GM19324 (cell line): ENCODE data around the gene COBL.

ENCODE experiments used
- ATAC-seq: cut with Tn5 transposase; IDR thresholded peaks from one replicate; pipeline ENCODE4 v1.9.1; 2021; ENCODE audit warnings: mild to moderate bottlenecking, moderate library complexity; ENCODE audit not compliant: unreplicated experiment, low FRiP score

COBL gene

GRCh38 chr7:50982626-50983025 is 334.0 kb downstream of the COBL start:
- no peak for ATAC-seq

GRCh38 chr7:50981743-50982142 is 334.9 kb downstream of the COBL start:
- no peak for ATAC-seq

GRCh38 chr7:50980411-50980810 is 336.2 kb downstream of the COBL start:
- ATAC-seq = no peak

GRCh38 chr7:50978633-50979215 is 337.9 kb downstream of the COBL start:
- ATAC-seq = no peak

GRCh38 chr7:50977421-50977820 is 339.2 kb downstream of the COBL start:
- ATAC-seq = no peak

- ATAC-seq = no peak
Measured at GRCh38 chr7:50976064-50976463, 340.5 kb downstream of the COBL start.

- ATAC-seq = no peak
Measured at GRCh38 chr7:50974240-50974639, 342.4 kb downstream of the COBL start.

GRCh38 chr7:50973814-50974213 is 342.8 kb downstream of the COBL start:
- no peak for ATAC-seq

GRCh38 chr7:50970092-50970491 is 346.5 kb downstream of the COBL start:
- no peak for ATAC-seq
